HG02678 (cell line): ENCODE measurements around the gene CTSE.

ENCODE experiments used
- ATAC-seq: cut with Tn5 transposase; IDR thresholded peaks from one replicate; pipeline ENCODE4 v1.9.1; 2021; ENCODE audit warnings: mild to moderate bottlenecking, moderate library complexity; ENCODE audit not compliant: unreplicated experiment

CTSE gene

GRCh38 chr1:206050655-206051235 lies 27.1 kb upstream of the CTSE start:
- peak; percentile 85 for ATAC-seq

GRCh38 chr1:206049919-206050600 lies 26.4 kb upstream of the CTSE start:
- no peak for ATAC-seq

DNA sequence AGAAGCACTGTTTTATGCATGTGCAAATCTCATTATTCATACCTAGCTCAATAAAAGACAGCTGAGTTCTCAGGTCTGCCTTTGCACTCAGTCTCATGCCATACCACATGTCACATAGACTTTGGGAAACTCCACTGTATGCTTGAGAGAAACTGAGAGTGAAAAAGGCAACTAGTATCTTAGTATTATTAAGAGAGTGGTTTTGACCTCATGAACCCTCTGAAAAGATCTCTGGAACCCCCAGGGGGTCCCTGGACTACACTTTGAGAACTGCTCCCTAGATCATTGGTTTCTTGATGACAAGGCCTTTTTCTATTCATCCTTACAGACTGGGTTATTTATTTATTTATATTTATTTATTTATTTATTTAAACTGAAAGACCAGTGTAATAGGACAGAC lies 25.6 kb upstream of the CTSE start:
- ATAC-seq: peak; percentile 53

- ATAC-seq: no peak
Observed at GRCh38 chr1:206048582-206048981, 24.9 kb upstream of the CTSE start.

DNA sequence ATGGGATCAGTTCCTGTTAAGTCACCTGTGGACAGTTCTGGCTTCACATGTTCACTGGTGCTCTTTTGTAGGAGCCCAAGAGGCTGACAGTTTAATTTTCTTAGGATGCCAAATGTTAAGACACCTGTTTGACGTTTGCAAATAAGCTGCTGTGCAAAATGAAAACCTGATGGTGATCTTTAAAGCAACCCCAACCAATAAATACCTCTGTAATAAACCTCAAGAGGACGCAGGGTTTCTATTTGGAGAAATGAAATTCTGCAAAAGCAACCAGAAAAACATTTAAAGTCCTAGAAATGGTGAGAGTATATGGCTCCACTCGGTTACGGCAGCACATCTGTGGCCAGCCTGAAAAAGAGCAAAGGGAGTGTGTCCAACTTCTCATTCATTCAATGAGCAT lies 23.6 kb upstream of the CTSE start:
- no peak for ATAC-seq

DNA sequence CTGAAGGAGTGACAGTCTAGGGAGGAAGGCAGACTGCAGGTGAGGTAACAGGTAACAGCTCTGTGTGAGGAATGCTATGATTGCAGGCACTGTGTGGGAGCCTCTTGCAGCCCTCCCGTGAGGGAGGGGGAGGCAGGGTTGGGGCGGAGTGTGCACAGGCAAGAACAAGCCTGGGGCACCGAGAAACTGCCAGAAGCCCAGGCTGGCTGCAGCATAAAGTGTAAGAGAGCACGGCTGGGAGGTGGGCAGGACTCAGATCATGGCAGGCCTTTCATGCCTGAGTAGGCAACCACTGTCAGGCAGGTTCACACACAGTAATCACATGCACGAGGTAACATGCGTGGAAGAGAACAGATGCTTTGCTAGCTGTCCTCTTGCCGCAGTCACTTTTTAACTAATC lies 17.9 kb upstream of the CTSE start:
- ATAC-seq: no peak

DNA sequence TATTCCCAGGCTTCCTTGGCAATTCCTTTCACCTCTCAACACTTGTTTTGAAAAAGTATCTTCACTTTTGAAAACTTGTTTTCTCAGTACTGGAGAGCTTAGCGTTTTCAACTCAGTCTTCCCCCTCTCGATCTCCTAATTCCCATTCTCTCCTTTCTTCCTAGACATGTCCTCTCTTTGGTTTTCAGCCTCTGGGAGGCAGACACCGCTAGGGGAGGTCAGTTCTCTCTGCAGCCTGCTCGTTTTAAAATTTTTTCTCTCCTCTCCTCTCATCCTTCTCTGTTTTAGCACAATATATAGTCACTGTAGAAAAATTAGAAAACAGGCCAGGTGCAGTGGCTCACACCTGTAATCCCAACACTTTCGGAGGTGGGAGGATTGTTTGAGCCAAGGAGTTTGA lies 16.6 kb upstream of the CTSE start:
- no peak for ATAC-seq

DNA sequence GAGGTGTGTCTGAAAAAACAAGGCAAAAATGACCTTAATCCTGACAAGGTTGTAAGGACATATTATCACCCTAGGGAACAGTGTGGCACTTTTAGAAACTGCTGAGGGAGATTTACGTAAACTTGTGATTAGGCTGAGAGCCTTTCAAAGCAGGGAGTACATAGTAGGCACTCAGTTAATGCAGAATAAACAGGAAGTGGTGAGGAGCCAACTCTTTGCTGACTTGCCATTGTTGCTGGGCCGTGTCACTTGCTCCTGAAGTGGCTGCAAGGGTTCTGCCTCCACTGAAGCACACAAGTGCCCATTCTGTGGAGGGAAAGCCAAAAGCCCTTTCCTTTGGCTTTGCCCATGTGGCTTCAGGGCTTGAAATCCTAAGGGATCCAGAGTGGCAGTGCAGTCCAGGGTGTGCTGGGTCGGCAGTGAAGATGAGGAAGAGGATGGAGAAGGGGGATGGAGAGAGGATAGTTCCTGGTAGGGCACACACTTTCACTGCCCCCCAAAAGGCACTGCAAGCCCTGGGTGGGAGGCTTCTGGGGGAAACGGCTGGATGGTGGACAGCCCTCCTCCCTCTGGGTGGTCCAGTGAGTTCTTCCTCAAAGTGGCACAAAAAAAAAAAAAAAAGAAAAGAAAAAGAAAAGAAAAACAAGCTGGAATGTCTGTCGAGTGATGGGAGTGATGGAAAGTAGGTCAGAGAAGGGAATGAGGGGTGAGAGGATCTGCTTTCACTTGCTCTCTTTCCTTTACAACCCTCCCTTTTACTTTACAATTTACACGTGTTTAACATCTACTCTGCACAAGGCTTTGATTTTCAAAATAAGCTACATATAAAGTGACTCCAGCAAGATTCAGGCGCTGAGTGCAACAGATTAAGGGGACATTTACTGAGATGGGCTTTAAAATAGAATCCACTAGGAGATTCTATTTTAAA lies 15.6 kb upstream of the CTSE start:
- no peak for ATAC-seq

GRCh38 chr1:206037581-206037980 lies 13.9 kb upstream of the CTSE start:
- no peak for ATAC-seq

GRCh38 chr1:206036663-206037455 lies 13.2 kb upstream of the CTSE start:
- ATAC-seq: no peak

DNA sequence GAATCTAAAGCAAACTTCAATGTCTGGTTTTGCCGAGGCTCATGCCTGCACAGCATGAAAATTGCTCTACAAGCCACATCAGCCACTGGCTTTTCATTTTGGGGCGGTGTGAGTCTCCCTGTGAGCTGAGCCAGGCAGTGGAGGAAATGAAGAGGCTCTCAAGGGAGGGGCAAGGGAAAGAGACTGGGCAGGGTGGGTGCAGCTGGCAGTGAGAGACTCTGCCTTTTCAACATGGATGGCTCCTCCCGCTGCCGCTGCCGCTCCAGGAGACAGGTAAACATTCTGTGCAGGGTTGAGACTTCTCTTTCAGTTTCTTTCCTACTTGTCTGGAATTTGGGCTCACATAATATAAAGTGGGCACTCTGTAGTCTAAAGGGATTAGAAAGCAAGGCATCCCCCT lies 11.3 kb upstream of the CTSE start:
- no peak for ATAC-seq

DNA sequence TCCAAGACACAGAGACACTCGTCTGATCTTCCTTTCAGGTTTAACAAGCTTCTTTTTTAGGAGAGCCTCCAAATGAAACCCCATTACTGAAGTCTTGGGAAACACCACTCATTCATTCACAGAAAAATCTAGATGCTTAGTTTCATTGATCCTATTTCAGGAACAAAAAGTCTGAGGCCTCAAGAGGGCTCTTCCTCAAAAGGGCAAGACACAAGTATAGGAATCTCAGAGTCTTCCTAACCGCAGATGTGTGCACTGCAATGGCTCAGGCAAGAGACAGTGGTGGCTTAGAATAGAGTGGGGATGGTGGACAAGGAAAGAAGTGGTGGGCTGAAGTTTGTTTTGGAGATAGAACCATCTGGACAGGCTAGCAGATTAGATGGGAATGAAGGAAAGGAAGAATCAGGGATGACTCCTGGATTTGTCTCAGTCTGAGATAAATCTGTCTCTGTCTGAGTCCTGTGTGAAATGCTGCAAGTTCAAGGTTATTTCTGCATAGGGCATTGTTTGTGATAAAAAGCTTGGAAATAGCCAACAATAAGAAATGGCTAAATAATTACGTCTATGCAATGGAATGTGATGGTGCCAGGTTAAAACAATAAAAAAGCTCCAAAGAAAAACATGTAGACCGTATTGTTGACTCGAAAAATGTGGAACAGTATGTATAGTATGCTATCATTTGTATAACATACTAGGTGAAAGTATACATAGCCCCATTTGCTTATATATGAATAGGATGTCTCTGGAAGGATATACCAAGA lies 8.9 kb upstream of the CTSE start:
- no peak for ATAC-seq

DNA sequence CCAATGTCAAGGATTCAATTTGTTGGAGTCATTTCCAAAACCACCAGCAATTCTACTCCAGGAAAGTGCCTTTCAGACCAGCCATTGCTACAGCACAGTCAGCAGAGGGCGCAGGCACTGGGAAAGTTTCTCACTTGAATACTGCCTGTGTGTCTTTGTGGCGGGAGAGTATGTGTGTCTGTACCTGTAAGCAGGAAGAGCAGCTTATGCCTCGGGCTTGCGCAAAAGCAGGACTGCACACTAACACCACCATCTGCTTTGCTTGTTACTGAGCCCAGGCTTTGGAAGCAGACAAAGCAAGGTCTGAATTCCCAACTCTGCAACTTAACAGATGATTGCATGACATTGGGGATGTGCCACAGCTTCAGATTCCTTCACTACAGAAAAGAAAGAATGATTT lies 7.0 kb upstream of the CTSE start:
- ATAC-seq: peak; percentile 78

GRCh38 chr1:206030191-206030590 lies 6.5 kb upstream of the CTSE start:
- no peak for ATAC-seq

DNA sequence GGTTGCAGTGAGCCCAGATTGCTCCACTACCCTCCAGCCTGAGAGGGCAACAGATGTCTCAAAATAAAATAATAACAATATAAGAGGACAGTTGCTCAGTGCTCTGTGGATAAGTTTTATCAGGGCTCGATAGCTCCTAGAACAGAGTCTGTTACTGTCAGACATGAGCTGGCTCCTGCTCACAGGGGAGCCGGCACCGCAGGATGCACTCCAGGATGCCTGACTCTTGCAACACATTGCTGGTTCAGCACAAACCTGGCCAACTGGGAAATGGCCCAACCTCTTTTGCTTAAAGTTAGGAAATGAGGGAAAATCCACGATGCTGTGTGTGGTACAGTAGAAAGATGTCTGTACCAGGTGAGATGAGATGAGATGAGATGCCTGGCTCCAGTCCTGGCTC lies 5.8 kb upstream of the CTSE start:
- ATAC-seq: no peak

DNA sequence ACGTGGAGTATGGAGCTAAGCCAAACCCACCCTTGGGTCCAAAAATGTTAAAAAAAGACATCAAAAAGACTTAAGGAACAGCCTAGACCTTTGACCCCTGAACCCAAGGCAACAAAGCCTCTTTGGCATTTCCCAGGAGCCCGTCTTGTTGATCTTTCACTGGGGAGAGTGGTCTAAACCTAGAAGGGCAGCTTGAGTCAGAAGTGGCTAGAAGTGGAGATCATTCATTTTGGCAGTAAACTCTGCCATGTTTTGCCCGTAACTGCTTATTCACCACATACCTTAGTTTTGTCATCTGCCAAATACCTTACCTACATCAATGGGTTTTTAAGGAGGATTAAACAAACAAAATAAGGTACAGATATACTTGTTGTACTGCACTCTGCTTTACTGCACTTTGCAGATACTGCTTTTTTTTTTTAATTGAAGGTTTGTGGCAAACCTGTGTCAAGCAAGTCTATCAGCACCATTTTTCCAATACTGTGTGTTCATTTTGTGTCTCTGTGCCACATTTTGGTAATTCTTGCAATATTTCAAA lies 1.7 kb upstream of the CTSE start:
- no peak for ATAC-seq

DNA sequence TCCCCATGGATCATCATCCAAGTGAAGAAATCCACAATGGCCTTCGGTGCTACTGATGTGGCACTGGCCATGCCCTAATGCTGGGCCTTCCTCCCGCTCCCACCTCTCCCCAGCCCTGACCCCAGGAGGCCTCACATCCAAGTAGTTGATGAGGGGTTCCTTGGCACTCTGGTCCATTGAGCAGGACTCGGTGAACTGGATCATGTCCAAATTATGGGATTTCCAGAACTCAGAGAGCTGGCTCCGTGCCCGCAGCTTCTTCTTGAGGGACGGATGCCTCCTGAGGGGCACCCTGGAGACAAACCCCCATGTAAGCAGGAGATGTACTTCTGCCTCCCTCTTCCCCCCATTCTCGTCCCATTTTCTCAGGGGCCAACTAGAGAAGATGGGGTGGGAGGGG lies 929 bp downstream of the CTSE start:
- ATAC-seq: no peak

DNA sequence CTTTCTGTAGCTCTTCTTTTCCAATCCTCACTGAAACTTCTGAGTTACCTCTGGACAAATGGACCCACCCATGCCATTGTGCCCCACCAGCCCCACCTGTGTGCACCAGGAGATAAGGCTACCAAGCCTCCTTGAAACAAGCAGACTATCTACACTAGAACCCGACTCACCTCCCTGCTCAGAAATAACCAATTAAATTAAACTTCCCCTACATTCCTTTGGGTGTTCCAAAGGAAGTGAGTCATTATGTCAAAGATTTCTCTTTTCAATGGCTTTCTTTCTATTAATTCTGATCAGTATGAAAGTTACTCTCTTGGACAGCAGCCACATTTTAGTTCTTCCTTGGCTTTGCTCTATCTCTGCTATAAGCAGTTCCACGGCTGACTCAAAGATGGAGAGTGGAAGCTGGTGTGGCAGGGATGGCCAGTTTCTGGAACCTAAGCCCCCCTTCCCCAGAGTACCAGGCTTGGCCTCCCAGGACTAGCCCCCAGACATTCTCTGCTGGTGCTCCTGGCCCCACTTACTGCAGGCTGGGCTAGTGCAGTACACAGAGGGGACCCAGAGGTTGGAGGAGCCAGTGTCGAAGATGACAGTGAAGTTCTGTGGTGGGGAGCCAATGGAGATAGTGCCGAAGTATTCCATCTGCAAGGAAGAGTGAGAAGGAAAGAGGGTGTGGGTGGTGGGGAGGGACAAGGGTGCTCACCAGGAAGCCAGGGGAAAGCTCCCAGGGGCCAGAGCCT lies 1.9 kb downstream of the CTSE start:
- no peak for ATAC-seq

GRCh38 chr1:206021008-206021625 lies 2.6 kb downstream of the CTSE start:
- ATAC-seq: no peak
